HG02623 (cell line): Measurements from ENCODE around the gene PRSS21.

Experiments
- ATAC-seq: cut with Tn5 transposase; IDR thresholded peaks from one replicate; pipeline ENCODE4 v1.9.1; 2021; ENCODE audit warnings: moderate library complexity; ENCODE audit not compliant: unreplicated experiment

Gene PRSS21

DNA sequence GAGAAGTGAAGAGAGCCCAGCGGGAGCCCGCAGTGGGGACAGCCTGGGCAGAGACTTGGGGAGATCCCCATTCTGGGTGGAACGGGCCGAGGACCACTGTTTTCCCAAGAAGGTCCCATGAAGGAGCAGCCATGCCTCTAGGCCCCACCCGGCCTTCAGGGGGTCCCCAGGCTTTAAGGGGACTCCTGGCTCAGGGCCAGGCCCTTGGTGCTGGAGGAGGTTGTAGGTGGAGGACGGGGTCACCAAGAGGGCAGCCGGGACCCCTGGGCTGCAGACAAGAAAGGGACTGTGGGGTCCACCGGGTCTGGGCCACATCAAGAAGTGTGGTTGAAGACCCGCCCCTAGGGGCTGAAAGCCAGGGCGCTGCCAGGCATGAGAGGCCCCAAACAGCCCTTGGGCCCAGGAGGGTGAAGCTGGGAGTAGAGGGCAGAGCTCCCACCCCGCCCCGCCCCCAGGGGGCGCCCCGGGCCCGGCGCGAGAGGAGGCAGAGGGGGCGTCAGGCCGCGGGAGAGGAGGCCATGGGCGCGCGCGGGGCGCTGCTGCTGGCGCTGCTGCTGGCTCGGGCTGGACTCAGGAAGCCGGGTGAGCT is at the start of gene PRSS21:
Gene PRSS21 (plus strand): TSS at position 487 of the 589 bp plus-strand sequence. CDS start 32 bp downstream, at position 519.
- ATAC-seq = no peak

DNA sequence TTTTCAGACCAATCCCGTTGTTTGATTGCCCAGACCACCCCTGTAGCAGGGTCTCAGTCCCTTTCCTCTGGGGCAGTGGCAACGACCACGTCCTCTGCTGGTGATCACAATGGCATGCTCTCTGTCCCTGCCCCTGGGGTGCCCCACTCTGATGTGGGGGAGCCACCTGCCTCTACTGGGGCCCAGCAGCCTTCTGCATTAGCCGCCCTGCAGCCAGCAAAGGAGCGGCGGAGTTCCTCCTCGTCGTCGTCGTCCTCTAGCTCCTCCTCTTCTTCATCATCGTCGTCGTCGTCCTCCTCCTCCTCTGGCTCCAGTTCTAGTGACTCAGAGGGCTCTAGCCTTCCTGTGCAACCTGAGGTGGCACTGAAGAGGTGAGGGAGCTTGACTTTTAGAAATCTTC is 49.1 kb upstream of the PRSS21 start:
- no peak for ATAC-seq

DNA sequence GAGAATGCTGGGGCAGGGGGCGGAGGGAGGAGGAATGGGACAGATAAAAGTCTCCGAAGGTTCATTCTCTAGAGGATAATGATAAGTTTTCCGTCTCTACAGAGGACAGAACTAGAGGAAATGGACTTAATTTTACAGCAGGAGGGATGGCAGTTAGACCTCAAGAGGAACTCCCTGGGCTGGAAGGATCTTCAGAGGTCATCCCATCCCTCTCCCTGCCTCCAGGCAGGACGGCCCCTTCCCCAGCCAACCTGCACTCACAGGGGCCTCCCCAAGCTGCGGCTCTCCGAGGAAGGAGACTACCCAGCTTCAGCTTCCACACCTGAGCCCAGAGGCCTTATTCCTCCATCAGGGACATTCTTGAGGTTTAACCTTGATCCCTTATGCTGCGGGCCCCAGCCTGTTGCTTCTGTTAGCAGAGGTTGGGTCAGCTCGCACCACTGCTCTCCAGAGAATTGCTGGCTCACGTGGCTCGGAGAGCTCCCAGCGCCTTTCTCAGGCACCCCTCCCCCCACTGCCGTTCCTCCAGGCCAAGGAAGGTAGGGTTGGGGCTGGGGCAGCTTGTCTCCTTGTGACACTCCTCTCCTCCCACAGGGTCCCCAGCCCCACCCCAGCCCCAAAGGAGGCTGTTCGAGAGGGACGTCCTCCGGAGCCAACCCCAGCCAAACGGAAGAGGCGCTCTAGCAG is 48.5 kb upstream of the PRSS21 start:
- ATAC-seq = no peak

- no peak for ATAC-seq
Observed at GRCh38 chr16:2769100-2769529, 47.9 kb upstream of the PRSS21 start.

DNA sequence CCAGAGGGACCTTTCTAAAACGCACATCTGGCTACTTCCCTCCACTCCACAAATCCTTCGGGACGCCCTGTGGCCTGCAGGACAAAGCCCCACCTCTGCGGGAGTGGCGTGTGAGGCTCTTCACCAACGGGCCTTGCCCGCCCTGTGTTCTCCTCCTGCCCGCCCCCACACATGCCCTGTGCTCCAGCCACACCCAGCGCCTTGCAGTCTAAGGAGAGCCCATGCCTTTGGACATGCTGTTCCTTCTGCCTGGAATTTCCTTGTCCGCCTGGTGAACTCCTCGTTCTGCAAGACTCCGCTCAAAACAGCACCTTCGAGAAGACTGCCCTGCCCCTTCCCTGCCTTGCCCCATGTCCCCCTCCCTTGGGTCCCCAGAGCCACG is 47.4 kb upstream of the PRSS21 start:
- no peak for ATAC-seq

DNA sequence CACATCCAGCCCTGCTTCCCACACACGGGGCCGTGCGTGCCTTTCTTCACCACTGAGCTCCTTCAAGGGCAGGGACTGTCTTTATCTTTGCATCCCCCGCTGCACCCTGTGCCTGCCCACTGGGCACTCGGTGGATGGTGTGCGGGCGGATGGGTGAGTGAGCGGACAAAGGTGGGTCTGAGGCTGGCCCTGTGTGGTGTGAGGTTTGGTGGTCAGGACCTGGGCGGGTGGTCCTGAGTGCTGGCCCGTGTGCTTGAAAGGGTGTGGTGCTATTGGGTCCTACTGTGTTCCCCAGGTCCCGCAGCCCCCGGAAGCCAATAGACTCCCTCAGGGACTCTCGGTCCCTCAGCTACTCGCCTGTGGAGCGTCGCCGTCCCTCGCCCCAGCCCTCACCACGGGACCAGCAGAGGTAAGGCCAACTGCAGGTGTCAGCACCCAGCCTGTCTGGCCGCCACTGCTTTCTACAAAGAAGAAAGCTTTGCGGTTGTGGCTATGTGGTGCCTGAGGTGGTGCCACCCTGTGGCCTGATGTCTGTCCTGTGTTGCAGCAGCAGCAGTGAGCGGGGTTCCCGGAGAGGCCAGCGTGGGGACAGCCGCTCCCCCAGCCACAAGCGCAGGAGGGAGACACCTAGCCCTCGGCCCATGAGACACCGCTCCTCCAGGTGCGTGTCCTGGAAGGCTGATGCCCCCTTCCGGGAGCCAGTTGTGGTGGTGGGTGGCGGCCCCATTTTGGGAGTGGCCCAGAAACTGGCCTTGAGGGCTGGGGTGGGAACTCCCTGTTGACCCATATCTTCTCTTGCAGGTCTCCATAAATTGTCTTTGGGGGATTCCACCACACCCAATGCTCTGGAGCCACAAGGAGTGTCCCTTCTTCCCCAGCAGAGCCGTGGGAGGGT is 46.7 kb upstream of the PRSS21 start:
- ATAC-seq = no peak

DNA sequence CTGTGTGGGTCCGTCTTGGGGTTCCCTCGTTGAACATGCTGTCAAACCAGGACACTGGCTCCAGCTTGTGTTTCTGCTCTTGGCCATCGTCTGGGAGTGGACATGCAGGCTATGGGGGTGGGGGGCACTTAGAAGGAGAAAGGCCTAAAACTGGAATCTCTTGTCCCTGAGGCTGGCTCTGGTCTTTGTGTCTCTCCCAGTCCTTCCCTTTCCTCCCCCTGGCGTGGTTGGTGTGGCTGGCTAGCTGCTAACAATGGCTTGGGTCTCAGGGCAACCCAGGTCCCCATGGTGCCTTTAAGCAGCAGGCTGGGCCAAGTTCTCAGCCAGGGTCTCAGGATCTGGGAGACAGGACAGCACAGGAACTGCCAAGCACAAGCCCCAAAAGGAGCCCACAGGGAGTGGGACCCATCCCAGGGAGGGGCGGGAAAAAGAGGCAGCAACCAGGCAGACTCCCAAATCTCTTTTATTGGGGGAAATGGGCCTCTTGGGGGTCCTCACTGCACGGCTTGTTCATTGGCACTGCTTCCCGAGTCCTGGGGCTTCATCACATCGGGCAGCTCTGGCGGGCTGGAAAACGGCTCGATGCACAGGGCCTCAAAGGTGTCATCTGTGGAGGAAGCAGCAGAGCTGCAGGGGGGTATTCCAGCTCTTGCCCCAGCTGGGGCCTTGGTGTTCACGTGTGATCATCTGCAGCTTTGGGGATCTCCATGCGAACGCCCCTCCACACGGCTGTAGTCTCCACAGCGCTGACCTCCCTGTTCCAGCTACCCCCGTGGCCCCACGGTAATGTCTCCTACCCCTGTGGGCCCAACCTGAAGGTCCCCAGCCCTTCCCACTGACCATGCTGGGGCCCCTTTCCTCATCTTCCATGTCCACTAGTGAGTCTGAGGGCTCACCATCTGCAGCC is 45.3 kb upstream of the PRSS21 start:
- ATAC-seq = no peak

DNA sequence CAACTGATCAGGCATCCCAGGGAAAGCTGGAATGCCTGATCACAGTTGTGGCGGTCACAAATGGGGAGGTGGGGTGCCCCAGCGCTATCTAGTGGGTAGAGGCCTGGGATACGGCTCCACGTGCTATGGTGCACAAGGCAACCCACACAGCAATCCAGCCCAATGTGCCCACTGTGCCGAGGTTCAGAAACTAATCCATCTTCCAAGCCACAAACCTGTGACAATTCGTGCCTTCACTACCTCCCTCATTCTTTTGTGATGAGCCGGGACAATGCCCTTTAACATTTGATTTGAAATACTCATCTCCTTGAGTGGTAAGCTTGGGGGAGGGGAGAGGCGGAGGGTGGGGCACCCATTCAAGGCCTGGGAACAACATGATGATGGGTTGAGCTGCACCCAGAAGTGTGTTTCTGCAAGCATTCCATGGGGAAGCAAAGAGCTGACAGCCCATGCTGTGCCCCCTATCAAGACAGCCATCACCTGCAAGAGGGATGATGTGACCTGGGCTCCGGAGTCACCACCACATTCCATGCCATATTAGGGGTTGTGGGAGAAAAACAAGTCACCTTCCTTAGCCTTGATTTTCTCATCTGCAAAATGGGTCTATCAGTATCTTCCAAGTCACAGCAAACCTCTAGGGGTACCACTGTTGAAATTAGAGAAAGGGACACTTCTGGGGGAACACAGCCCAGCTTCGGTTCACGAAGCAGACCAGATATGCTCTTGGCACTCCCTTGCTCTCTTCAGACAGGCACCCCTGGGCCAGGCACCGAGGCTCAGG is 43.7 kb upstream of the PRSS21 start:
- no peak for ATAC-seq

- ATAC-seq = no peak
Observed at GRCh38 chr16:2774161-2774891, 42.7 kb upstream of the PRSS21 start.

DNA sequence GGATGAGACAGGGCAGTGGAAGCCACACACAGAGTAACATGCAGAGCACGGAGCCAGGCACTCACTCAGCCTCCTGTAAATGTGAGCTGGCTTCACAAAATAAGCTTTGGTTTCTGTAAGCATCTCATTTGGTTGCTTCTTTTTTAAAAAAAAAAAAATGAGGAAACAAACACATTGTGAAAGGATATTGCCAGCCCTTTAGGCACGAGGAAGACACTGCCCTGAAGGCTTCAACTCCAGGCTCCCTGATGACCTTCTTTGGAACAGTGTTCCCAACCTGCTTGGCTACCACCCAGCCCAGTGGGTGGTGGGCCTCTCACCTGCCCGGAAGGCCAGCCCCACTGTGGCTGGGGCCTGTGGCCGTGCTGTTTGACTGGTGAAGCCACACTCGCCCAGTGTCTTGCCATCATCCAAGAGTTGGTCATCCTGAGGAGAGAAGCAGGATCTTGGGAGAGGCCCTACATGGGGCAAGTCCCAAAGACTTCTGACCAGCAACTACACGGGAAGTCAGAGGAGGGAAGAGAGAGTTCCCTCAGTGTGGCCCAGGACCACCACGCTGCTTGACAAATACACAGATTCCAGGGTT is 41.8 kb upstream of the PRSS21 start:
- no peak for ATAC-seq

GRCh38 chr16:2775765-2776499 is 41.1 kb upstream of the PRSS21 start:
- ATAC-seq = no peak

DNA sequence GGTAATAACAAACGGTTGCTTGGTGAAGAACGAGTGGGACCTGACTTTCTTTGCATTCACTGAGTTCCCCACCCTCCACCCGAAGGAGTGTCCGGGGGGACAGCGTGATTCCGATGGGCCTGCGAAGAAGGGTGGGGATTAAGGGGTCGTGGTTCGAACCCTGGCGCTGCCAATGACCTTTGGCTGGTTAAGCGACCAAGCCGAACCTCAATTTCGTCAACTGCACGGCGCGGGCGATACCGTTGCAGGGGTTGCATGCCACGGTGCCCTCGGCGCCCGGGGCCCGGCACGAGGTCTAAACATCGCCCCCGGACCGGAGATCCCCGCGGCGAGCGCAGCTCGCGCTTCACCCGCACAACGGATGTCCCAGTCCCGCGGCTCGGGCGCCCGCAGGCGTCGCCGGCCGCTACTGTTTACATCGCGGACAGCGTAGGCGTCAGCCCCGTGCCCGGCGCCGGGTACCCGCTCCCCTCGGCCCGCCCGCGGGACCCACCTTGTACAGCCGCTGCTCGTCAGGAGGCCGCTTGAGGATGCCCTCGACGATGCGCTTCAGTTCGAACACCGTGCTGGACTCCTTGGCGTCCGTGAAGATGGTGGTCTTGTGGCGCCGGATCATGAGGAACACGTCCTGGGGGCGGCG is 40.4 kb upstream of the PRSS21 start:
- ATAC-seq = peak; percentile 29

GRCh38 chr16:2777231-2777902 is 39.7 kb upstream of the PRSS21 start, which contains the start of gene ELOB:
Gene ELOB (minus strand): TSS chr16:2777280. CDS start chr16:2777239, 41 bp downstream.
- ATAC-seq = peak; percentile 72

DNA sequence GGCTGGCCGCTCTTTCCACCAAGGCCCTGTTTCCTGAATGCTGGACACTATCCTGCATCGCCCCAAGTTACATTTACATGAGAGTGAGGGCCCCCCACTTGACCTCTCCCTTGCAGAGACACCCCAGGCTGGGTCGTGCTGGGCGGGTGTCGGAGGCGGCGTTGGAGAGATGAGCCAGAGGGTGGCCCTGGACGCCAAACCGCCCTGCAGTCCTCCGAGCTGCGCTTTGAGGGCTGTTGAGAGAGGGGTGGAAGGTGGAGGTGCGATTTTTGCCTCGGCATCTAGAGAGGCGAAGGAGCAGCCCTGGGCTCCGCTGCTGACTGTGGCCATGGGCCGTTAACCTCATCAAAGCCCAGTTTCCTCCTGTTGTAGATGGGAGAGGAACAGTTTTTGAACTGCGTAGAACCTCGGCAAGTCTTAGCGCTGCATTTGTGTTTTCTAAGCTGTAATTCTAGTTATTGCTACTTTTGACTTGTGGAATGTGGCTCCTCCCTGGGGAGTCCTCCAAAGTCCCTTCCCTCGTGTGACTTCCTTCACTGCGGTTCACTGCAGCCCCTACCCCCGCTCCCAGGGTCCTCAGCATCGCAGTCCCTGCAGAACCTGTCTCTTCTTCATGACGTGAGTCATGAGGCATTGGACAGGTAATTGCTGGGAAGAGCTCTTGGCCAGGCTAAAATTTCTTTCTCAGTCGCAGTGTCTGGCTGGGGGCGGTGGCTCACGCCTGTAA is 39.0 kb upstream of the PRSS21 start:
- no peak for ATAC-seq

DNA sequence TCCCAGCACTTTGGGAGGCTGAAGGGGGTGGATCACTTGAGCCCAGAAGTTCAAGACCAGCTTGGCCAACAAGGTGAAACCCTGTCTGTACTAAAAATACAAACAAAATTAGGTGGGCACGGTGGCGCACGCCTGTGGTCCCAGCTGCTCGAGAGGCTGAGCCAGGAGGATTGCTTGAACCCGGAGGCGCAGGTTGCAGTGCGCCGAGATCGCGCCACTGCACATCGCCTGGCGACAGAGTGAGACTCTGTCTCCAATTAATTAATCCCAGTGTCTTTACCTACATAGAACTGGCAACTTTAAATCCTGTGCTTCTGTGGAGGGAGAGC is 38.4 kb upstream of the PRSS21 start:
- no peak for ATAC-seq

GRCh38 chr16:2779151-2779920 is 37.7 kb upstream of the PRSS21 start:
- ATAC-seq = no peak
